HEK293 (cell line): ENCODE measurements around the gene RPRD1A.

Experiments used
- CTCF ChIP-seq: fragments of 450-650 bp; formaldehyde crosslinking; IDR thresholded peaks from 2 replicates; pipeline ENCODE4 v1.5.1; 2016; ENCODE audit warnings: missing biosample characterization, missing genetic modification characterization
- GLI4 ChIP-seq: fragments of 450-650 bp; formaldehyde crosslinking; IDR thresholded peaks from 2 replicates; pipeline ENCODE4 v1.5.1; 2016; ENCODE audit warnings: missing biosample characterization, missing genetic modification characterization
- KLF10 ChIP-seq: fragments of 450-650 bp; IDR thresholded peaks from 2 replicates; pipeline ENCODE4 v1.5.1; 2018; ENCODE audit warnings: missing biosample characterization, mild to moderate bottlenecking, missing genetic modification characterization
- PRDM4 ChIP-seq: fragments of 450-650 bp; formaldehyde crosslinking; IDR thresholded peaks from 2 replicates; pipeline ENCODE4 v1.5.1; 2017; ENCODE audit warnings: missing biosample characterization, missing genetic modification characterization
- SP7 ChIP-seq: fragments of 450-650 bp; formaldehyde crosslinking; IDR thresholded peaks from 2 replicates; pipeline ENCODE4 v1.5.1; 2016; ENCODE audit warnings: missing biosample characterization, missing genetic modification characterization
- ZNF114 ChIP-seq: fragments of 450-650 bp; formaldehyde crosslinking; IDR thresholded peaks from 2 replicates; pipeline ENCODE4 v1.5.0; 2017; ENCODE audit warnings: missing biosample characterization, missing genetic modification characterization
- ZNF585B ChIP-seq: fragments of 450-650 bp; formaldehyde crosslinking; IDR thresholded peaks from 2 replicates; pipeline ENCODE4 v1.5.1; 2016; ENCODE audit warnings: missing biosample characterization, missing genetic modification characterization
- ZNF677 ChIP-seq: fragments of 450-650 bp; IDR thresholded peaks from 2 replicates; pipeline ENCODE4 v1.5.0; 2018; ENCODE audit warnings: missing biosample characterization, mild to moderate bottlenecking, missing genetic modification characterization, moderate library complexity
- ZNF707 ChIP-seq: fragments of 450-650 bp; formaldehyde crosslinking; IDR thresholded peaks from 2 replicates; pipeline ENCODE4 v1.5.1; 2016; ENCODE audit warnings: missing biosample characterization, missing genetic modification characterization

GRCh38 chr18:36012891-36013290 is 54.5 kb downstream of the RPRD1A start:
- TF ChIP-seq ZNF707 (tag by site-specific recombination): no peak
- no peak for TF ChIP-seq CTCF (tag by site-specific recombination)
- TF ChIP-seq ZNF585B: no peak
- no peak for TF ChIP-seq GLI4
- no peak for TF ChIP-seq ZNF114 (tag by site-specific recombination)
- no peak for TF ChIP-seq PRDM4 (tag by site-specific recombination)
- TF ChIP-seq ZNF677 (tag by site-specific recombination): no peak
- no peak for TF ChIP-seq KLF10
- TF ChIP-seq SP7 (tag by site-specific recombination): no peak
